NOMO-1 (cell line): ENCODE results near the gene AOPEP.

Experiments
- DNase-seq, 2 experiments: peaks; one replicate each; lab custom pipeline; 2025; ENCODE audit not compliant: unreplicated experiment in 2 of 2; lab: John Stamatoyannopoulos, UW

The AOPEP gene

DNA sequence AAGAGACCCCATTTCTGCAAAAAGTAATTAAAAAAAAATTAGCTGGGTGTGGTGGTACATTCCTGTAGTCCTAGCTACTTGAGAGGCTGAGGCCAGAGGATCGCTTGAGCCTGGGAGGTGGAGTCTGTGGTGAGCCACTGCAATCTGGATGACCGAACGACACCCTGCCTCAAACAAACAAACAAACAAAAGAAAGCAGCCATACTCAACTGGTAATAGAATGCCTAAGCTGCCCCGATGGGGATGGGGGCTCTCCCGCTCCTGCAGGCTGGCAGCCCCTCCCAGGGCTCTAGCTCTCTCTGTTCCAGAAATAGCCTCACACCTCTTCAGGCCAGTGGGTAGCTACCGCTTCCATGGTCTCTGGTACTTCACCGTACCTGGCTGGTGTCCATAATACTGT, 349.2 kb downstream of the AOPEP start:
- no peak for DNase-seq

DNA sequence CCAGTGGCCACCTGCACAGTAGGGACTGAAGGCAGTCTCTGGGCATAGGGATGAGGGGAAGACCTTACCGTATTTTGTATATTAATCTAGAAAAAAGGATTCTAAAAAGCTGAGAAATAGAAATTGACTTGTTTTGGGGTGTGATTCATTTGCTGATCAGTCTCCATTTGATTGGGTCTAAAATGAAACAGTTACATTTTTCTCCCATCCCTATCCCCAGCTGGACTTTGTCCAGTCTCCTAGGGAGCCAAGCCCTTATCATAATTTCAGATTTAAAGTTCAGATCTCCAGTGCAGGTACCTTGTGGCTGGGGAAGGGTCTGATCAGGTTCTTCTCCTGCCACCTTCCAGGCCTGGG, 350.2 kb downstream of the AOPEP start:
- DNase-seq: no peak

DNA sequence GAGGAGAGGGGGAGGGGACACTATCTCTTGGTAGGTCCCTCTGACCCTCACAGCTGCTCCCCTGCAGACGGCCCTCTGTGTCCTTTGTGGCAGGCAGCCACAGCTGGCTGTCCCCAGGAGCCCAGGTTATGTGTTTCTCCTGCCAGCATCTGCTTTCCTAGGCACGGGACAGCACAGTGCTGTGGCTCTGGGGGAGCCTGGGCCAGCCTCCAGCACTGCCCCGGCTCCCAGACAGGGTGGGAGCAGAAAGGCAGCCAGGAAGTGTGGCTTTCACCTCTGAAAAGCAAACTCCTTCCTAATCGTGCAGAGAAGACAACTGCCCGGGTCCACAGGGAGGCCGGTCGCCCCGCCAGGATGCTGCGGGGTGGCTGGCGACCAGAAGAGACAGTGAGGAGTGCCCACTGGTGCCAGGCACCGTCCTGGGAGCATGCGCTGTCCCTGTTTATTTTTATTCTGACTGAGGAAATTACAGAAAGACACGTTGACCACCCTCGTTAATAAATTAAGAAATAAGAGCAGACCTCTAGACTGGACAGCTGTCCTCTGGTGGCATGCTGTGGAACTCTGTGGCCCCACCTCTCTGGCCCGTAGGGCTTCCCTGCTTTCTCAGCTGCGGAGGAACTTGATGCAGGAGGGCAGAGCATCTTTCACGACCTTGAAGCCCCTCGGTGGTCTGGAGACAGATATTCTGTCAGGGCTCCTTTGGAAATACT, 350.7 kb downstream of the AOPEP start:
- DNase-seq: no peak

DNA sequence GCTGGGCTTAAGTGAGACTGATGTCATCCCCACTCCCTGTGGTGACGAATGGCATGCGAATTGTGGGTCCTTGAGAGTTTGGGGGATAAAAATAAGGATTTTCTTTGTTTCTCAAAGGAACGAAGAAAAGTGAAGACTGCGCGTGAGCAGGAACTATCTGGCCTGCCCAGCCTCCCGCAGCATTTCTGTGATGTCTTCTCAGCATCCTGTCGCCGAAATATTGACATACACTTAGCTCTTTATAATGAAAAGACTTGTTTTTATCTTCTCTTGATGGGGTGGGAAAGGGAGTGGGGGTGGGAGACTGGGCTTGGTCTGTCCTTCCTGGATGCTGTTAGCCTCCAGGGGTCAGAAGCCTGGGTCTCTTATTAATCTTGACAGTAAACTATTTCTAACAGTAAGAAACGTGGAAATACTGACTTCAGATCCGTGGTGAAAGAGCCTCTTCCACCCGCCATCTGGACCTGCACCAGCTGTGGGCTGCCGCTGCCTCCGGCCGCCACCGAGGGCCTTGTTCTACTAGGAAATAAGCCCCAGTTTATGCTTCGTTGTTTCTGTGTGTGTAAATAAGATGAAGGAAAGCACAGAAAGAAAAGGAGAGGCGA, 351.4 kb downstream of the AOPEP start:
- no peak for DNase-seq

DNA sequence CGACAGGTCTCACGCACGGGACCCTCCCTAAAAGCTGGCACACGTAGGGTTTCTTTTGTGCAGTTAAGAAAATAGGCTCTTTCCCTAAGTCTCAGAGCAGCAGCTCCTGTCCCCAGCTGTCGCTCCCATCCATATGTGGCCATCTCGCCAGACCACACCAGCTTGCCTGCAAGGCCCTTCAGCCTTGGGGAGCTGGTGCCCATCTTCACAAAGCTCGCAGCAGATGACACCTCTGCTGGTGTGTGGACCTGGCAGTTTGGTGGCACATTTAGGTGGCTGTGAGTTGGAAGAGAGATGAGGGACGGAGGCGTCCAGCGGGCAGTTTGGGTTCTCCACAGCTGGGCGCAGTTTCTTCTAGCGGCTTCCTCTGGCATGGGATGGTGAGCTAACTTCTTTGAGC, 352.0 kb downstream of the AOPEP start:
- DNase-seq: no peak

DNA sequence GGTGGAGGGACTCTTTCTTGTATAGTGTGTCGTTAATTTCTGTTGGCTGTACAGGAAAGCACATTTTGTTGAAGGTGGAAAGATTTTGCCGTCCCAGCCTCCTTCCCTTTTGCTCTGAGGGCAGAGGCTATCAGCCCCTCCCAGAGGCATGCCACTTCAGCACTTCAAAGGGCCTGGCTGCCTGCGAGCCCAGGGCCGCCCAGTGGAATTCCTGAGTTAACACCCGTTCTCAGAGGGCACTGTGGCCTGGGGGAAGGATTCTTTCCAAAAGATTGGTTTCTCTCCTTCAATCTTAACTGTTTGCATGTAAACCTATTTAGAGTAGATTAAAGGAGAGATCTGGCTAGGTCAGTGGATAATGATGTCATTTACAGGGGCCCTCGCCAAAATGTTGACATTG, 352.4 kb downstream of the AOPEP start:
- DNase-seq: no peak

DNA sequence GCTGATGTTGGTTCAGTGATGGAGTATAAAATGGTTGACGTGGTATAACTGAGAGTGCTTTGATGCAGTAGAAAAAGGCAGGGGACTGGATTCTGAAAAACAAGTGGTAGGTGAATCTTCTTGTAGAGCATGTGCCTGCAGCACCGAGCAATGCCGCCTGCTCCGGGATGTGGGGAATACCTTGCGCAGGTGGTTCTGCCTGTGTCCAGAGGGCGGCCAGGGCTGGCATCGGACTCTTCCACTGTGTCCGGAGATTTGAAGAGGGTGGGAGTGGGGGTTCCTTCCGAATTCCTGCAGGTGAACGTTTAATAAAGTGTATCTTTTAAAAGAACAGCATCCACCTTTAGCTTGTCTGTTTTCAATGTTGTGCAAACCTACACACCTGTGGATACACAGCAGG, 353.0 kb downstream of the AOPEP start:
- no peak for DNase-seq

DNA sequence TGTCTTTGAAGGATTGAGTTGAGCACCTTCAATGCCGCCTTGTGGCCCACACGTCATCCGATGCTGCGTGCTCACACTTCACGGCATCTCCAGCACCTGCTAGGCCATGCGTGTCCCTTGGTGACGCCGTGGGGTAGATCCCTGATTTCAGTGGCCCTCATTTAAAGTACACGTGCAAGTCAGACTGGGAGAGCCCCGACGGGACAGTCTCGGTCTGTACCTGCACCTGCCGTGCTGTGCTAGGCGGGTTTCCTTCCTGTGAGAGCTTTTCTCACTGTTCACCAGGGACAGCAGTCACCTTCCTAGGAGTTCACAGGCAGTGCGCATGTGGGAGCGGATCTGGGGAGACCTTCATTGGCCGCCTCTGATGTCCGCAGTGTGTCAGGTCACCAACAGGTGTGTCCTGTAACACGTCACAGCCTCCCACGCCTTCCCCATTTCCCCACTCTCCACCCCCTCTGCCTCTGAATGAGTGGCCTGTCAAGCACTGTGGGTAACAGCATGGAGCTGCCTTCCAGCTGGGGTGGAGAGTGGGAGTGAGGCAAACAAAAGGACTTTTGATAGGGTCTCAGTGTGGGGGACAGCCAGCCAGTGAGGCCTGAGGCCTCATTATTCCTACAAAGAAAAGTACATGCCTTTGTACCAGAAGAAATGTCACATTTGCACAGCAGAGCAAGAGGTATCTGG, 354.6 kb downstream of the AOPEP start:
- no peak for DNase-seq

DNA sequence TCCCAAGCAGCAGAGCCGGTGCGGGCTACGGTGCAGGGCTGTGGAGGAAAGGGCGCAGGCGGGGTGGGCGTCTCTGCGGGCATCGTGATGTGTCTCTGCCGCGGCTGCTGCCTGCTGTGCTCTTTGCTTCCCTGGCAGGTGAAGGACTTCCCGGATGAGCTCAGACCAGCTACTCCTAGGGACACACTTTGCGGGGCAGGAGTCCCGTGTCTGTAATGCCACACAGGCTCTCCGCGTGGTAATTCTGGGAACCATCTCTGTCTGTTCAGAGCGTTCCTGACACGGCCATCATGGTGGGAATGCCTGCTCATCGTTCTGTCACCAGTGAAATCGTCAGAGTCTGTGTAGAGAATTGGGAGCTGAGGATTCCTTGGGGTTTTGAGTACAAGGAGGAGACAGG, 355.5 kb downstream of the AOPEP start:
- DNase-seq: no peak

DNA sequence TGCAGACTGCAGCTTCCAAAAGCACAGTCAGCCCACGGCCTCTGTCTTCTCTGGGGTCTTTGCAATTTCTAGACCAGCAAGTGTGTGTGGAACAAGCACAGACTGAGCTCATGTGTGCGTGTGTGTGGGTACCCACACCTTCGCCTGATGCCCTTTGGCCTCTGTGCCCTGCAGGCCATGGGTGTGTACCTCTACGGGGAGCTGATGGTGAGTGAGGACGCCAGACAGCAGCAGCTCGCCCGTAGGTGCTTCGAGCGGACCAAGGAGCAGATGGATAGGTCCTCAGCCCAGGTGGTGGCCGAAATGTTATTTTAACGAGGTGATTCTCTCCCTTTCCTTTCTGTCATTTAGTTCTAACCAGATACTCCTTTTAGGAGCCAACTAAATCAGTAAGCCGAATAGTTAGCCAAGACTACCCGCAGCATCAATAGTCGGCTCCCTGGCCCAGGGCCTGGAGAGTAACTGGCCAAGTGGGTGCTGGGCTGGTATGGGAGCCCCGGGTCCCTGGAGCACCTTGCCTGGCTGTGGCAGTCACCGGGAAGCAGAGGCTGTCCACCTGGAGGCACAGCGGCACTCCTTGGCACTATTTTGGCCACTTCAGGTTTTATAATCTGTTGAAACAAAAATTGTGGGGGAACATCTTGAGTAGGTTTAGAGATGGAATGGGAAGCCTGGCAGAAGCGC, 356.0 kb downstream of the AOPEP start:
- DNase-seq: no peak

DNA sequence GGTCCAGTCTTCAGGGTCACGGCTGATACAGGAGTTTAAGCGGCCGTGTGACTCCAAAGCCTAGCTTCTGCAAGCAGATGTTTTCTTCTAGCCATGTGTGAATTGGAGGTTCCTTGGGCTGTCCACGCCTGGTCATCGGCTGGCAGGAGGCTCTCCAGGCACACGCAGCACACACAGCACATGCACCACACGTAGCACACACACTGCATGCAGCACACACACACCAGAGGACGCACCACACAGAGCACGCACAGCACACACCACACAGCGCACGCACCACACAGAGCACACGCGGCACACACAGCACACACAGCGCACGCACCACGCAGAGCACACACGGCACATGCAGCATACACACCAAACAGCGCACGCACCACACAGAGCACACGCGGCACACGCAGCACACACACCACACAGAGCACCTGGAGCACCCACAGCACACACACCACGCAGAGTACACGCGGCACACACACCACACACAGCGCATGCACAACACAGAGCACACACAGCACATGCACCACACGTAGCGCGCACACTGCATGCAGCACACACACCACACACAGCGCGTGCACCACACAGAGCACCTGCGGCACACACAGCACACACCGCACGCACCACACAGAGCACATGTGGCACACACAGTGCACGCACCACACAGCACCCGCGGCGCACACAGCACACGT, 356.7 kb downstream of the AOPEP start:
- DNase-seq: no peak

DNA sequence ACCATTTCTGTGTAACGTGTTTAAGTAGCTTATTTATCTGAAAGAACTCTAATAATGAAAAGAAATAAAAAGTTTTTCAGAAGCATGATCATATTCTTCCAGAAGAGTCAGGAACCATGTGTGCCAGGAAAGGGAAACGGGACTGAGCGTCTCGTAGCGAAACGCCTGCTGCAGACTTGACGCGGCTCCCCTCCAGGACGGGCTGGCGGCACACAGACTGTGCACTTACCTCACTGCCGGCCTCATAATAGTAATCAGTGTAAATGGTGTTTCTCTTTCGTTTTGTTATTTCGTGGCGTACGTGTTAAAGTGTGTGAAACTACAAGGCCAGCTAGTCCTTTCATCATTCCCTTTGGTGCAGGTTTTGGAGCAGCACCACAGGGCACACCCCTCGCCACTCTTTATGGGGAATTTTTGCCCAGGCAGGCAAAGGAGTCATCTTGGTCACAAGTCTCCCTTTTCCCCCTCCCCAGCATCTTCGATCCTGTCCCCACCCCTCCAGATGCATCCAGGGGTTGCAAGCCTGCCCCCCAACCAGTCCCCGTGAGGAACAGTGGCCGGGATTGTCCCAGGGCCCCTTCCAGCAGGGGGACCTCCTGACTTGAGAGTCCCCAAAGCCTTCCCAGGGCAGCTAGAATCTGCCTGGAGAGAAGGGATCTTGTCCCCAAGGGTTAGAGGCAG, 357.9 kb downstream of the AOPEP start:
- DNase-seq: no peak

DNA sequence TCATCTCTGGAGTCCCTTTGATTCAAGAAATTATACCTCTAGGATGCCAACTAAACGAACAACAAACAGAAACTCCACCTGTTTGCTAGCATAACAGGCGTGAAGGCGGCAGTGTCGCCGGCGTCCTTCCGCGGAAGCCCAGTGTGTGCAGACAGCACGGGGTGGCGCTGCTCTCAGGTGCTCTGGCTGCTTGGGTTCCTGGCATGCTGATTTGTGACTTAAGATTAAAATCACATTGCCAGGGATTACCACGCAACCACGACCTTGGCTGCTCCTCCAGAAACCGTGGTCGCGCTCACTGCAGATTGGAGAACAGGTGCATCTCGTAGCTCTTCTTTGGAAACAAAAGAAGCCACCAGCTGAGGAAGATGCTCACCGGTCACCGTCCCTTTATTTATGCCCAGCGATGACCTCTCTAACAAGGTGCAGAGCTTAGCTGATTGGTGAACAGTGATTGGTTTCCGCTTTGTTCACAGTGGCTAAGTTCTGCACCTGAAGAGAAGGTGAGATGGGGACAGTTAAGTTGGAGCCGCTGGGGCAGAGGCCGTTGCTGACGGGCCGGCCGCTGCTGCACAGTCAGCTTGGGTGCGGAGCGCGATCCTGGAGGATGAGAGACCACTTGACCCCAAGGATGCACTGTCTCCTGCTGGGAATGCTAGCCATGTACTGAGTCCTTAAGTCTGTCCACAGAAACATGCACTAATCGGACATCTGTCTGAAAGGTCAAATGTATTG, 358.7 kb downstream of the AOPEP start:
- no peak for DNase-seq

DNA sequence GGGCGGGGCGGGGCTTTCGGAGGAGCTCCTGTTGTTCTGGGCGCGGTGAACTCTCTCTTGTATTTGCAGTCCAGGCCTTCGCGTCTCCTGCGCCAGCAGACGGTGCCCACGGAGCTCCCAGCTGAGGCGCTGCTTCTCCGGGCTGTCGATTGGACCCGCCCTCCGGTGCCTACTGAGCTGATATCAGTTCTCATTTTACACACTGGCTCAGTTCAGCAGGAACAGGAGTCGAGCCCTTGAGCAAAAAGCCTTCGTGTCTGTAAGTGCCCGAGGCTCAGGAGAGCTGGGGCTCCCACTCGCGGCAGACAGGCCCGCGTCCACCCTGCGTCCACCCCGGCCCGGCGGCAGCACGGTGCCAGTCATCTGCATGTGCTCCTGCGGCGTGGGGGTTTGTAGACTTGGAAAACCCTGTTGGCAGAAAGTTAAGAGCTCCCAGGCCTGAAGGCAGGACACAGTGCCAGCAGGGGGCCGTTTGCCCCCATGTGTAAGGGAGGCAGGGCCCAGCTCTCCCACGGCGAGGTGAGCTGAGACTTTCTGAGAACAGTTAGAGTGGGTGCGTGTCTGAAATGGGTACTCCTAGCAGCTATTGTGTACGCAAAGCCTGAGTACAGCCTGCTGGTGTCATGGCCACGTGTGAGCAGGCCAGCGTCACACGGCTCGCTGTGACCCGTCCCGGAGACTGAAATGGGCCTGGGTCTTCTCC, 359.5 kb downstream of the AOPEP start:
- no peak for DNase-seq

DNA sequence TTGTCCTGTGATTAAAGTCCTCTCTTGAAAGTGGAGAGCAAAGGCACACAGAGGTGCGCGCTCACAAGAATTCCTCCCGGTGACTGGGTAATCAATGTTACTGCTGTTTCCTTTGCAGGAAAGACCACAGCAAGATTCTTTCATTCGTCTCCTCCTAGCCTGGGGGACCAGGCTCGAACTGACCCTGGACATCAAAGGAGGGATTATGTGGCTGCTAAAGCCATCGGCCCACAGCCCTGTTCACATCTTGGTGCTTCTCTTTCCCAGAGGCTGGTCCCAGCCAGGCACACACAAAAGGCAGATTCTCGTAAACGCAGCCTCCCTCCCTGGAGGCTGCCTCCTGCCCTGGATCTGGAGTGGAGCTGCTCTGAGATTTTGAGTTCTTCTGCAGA, 360.1 kb downstream of the AOPEP start:
- DNase-seq: no peak

DNA sequence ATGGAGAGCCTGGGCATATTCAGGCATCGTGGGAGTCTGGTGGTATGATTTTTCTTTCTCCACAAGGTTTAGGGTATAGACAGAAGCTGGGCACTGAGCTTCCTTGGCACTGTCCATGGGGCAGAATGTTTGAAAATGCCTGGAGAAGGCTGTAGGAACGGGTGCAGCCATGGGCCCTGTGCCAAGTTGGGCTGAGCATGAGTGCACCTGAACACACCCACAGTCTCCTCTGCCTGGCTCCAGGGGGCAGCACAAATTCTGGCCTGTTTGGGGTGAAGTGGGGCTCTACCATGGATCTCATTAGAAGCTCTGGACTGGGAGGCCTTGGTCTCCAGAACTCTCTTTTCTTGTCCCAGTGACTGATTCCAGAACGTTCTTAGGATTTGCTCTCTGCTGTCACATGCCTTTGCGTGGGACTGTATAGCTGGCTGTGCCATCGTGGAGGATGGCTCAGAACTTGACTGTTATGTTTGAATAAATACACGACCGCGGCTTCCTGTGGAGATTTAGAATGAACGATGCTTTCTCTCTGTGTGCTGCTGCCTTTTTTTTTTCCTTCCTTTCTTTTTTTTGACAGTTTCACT, 361.3 kb downstream of the AOPEP start:
- no peak for DNase-seq

DNA sequence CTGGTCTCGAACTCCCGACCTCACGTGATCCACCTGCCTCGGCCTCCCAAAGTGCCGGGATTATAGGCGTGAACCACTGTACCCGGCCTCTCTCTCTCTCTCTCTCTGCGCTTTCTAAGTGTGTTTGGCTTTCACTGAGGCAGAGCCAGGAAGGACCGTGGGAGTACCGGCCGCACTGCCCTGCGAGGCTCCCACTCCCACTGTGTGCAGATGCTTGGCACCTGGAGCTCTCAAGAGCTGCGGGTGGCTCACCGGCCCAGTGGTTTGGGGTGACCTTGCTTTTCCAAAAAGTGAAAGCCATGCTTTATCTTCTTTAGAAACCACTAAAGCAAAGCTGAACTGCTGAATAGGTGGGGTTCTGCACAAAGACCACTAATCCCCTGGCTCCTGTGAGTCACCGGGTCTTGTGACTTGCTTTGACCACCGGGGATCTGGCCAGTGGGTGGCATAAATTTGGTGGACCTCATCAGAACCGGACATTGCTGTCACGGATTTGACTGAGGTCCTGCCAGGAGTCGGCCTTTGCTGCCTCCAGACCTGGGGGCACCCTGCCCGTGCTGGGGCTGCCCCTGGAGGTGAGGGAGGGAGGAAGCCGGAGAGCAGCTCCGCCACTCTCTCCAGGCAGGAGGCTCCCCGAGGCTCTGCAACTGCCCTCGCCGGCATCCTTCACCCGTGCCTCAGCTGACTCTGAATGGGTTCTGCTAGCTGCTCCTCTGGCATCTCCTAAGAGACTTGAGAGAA, 362.1 kb downstream of the AOPEP start:
- no peak for DNase-seq

DNA sequence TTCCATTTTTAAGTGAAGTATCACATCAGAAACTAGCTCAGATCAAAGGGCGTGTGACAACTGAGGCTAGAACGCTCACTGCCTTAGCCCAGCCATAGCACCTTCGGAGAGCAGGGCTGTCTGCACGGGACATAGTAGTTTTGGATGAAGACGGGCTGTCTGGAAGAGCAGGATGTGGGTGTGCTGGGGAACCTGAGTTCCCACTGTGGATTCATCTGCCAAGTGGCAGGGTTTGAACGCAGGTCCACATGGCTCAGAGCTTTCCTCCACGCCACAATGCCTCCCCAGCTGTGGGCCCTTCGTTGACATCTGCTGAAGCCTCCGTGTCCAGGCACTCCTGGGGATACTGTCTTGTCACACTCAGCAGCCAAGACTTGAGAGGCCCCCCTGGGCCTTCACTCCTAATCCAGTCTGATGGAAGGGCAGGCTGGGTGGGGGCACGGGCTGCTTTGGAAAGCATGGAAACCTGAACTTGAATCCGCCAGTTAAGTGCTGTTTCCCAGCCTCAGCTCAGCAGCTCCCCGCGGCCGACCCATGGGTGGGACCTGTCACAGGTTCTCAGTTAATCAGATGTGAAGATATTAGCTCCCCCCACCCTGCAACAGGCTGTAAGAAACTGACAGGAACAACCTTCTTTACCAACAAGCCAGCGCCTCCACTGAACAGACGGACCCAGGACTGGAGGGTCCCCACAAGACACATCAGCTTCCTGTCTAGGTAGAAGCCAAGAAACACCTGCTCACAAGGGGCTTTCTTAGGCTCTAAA, 362.9 kb downstream of the AOPEP start:
- DNase-seq: no peak
